Effector CD8-positive, alpha-beta T cell (primary cell): Measurements from ENCODE around the gene SCGN.

Experiments
- DNase-seq: peaks from one replicate; lab custom pipeline; 2025; lab: John Stamatoyannopoulos, UW

SCGN gene

GRCh38 chr6:25685896-25686295, 33.9 kb downstream of the SCGN start:
- no peak for DNase-seq

- DNase-seq = no peak
Observed at GRCh38 chr6:25686856-25687255, 34.8 kb downstream of the SCGN start.

GRCh38 chr6:25689966-25690365, 38.0 kb downstream of the SCGN start:
- DNase-seq = no peak

- no peak for DNase-seq
Observed at GRCh38 chr6:25691894-25692293, 39.9 kb downstream of the SCGN start.

GRCh38 chr6:25692472-25692871, 40.5 kb downstream of the SCGN start:
- DNase-seq = no peak

GRCh38 chr6:25694366-25694765, 42.4 kb downstream of the SCGN start:
- no peak for DNase-seq

- no peak for DNase-seq
Observed at GRCh38 chr6:25695671-25696070, 43.7 kb downstream of the SCGN start.

GRCh38 chr6:25697537-25698340, 45.7 kb downstream of the SCGN start:
- no peak for DNase-seq

- no peak for DNase-seq
Observed at GRCh38 chr6:25698631-25699030, 46.6 kb downstream of the SCGN start.

GRCh38 chr6:25699649-25700048, 47.6 kb downstream of the SCGN start:
- DNase-seq = no peak

- DNase-seq = no peak
Observed at GRCh38 chr6:25700761-25701160, 48.7 kb downstream of the SCGN start.

GRCh38 chr6:25701807-25702206, 49.8 kb downstream of the SCGN start:
- no peak for DNase-seq

- no peak for DNase-seq
Observed at GRCh38 chr6:25703005-25703404, 51.0 kb downstream of the SCGN start.

GRCh38 chr6:25704001-25704400, 52.0 kb downstream of the SCGN start:
- DNase-seq = no peak

GRCh38 chr6:25706314-25707014, 54.4 kb downstream of the SCGN start:
- no peak for DNase-seq

GRCh38 chr6:25709761-25710160, 57.7 kb downstream of the SCGN start:
- no peak for DNase-seq

GRCh38 chr6:25710287-25710686, 58.3 kb downstream of the SCGN start:
- DNase-seq = no peak

- DNase-seq = no peak
Observed at GRCh38 chr6:25713824-25714223, 61.8 kb downstream of the SCGN start.

GRCh38 chr6:25714765-25715164, 62.8 kb downstream of the SCGN start:
- no peak for DNase-seq

- DNase-seq = no peak
Observed at GRCh38 chr6:25715794-25716193, 63.8 kb downstream of the SCGN start.

GRCh38 chr6:25717866-25718740, 66.1 kb downstream of the SCGN start:
- DNase-seq = no peak

GRCh38 chr6:25726122-25726911, 74.3 kb downstream of the SCGN start:
- no peak for DNase-seq
